Tibial nerve (tissue), 3 donors: ENCODE measurements around the gene COL19A1.

Experiments used
- POLR2A ChIP-seq, 2 donors: fragments of 450-650 bp; IDR thresholded peaks; one replicate each; pipeline ENCODE4 v1.6.1; 2017; ENCODE audit warnings: antibody characterized with exemption in 2 of 2, mild to moderate bottlenecking in 2 of 2, moderate library complexity in 2 of 2
- TF ChIP-seq, protein P1 (sequence below), 5 experiments: fragments of 200-600 bp in 3 of 5; fragments of 450-650 bp in 2 of 5; sonication (generic) in 3 of 5; IDR thresholded peaks; one replicate each; pipeline ENCODE4 v1.5.1; 2016 to 2019; ENCODE audit warnings: antibody characterized with exemption in 5 of 5, mild to moderate bottlenecking in 3 of 5, moderate library complexity in 2 of 5

GRCh38 chr6:70041411-70041810, 175.1 kb downstream of the COL19A1 start:
- no peak for TF ChIP-seq POLR2A (IDR thresholded peaks at IDR 0.05)
- TF ChIP-seq, protein P1, sequence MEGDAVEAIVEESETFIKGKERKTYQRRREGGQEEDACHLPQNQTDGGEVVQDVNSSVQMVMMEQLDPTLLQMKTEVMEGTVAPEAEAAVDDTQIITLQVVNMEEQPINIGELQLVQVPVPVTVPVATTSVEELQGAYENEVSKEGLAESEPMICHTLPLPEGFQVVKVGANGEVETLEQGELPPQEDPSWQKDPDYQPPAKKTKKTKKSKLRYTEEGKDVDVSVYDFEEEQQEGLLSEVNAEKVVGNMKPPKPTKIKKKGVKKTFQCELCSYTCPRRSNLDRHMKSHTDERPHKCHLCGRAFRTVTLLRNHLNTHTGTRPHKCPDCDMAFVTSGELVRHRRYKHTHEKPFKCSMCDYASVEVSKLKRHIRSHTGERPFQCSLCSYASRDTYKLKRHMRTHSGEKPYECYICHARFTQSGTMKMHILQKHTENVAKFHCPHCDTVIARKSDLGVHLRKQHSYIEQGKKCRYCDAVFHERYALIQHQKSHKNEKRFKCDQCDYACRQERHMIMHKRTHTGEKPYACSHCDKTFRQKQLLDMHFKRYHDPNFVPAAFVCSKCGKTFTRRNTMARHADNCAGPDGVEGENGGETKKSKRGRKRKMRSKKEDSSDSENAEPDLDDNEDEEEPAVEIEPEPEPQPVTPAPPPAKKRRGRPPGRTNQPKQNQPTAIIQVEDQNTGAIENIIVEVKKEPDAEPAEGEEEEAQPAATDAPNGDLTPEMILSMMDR (IDR thresholded peaks at IDR 0.05), result no peak
